A549 (cell line): ENCODE results near the gene ELAVL4.

Experiments used
- EHMT2 ChIP-seq: fragments of 200-600 bp; sonication (generic); IDR thresholded peaks from 2 replicates; pipeline ENCODE4 v1.6.1; 2016; ENCODE audit warnings: antibody characterized with exemption, low read depth, mild to moderate bottlenecking, moderate library complexity
- FOSB ChIP-seq: fragments of 250-450 bp; sonication (Bioruptor Pico); IDR thresholded peaks from 2 replicates; pipeline ENCODE4 v1.5.0; 2020; ENCODE audit warnings: mild to moderate bottlenecking, moderate library complexity
- FOXS1 ChIP-seq: fragments of 250-450 bp; sonication (Bioruptor Pico); IDR thresholded peaks from 2 replicates; pipeline ENCODE4 v1.5.0; 2020; ENCODE audit warnings: mild to moderate bottlenecking, moderate library complexity
- KDM5A ChIP-seq: fragments of 200-600 bp; sonication (generic); IDR thresholded peaks from 2 replicates; pipeline ENCODE4 v1.6.1; 2016; ENCODE audit warnings: antibody characterized with exemption, mild to moderate bottlenecking
- MAZ ChIP-seq: fragments of 150-350 bp; IDR thresholded peaks from 2 replicates; pipeline ENCODE4 v1.6.1; 2014; ENCODE audit warnings: antibody characterized with exemption, low read depth, low read length, borderline replicate concordance
- MYC ChIP-seq: IDR thresholded peaks from 2 replicates; pipeline ENCODE4 v1.6.1; 2012; ENCODE audit warnings: mild to moderate bottlenecking, inconsistent platforms, low read length, improper control_type of control experiment, borderline replicate concordance
- SMC3 ChIP-seq: fragments of >200 bp; sonication (Bioruptor Twin); formaldehyde crosslinking; IDR thresholded peaks from 3 replicates; pipeline ENCODE4 v1.6.1; 2018; ENCODE audit warnings: inconsistent platforms
- TP53 ChIP-seq: fragments of 250-450 bp; sonication (Bioruptor Pico); IDR thresholded peaks from 2 replicates; pipeline ENCODE4 v1.5.0; 2021; ENCODE audit warnings: mild to moderate bottlenecking, moderate library complexity

DNA sequence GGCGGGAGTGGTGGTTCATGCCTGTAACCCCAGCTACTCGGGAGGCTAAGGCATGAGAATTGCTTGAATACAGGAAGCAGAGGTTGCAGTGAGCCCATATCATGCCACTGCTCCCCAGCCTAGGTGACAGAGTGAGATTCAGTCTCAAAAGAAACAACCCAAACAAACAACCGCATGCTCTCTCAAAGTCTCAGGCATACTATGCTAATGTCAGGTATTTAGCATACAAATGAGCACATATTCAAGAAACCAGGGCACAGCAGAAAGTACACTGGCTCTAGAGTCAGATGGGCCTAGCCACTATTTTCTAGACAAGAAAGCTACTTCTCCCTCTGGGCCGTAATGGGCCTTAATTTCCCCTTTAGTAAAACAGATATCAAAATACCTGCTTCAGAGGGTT, 55.0 kb downstream of the ELAVL4 start:
- no peak for TF ChIP-seq SMC3
- no peak for TF ChIP-seq EHMT2
- TF ChIP-seq FOSB: no peak
- TF ChIP-seq MAZ: no peak
- no peak for TF ChIP-seq TP53 (CRISPR knock-in tag)
- TF ChIP-seq FOXS1 (CRISPR knock-in tag): no peak
- no peak for TF ChIP-seq KDM5A
- no peak for TF ChIP-seq MYC
